Uterus (tissue), 2 donors: ENCODE results near the gene MATCAP1.

Experiments used
- POLR2A ChIP-seq, 2 donors: fragments of 450-650 bp; IDR thresholded peaks; one replicate each; pipeline ENCODE4 v1.6.1; 2016; ENCODE audit warnings: antibody characterized with exemption in 2 of 2, mild to moderate bottlenecking in 1 of 2, moderate library complexity in 1 of 2
- TF ChIP-seq, protein P1 (sequence below), 4 experiments: fragments of 200-600 bp in 2 of 4; fragments of 450-650 bp in 2 of 4; sonication (generic) in 2 of 4; IDR thresholded peaks; one replicate each; pipeline ENCODE4 v1.5.1; 2016 to 2019; ENCODE audit warnings: antibody characterized with exemption in 4 of 4, mild to moderate bottlenecking in 2 of 4, moderate library complexity in 1 of 4

DNA sequence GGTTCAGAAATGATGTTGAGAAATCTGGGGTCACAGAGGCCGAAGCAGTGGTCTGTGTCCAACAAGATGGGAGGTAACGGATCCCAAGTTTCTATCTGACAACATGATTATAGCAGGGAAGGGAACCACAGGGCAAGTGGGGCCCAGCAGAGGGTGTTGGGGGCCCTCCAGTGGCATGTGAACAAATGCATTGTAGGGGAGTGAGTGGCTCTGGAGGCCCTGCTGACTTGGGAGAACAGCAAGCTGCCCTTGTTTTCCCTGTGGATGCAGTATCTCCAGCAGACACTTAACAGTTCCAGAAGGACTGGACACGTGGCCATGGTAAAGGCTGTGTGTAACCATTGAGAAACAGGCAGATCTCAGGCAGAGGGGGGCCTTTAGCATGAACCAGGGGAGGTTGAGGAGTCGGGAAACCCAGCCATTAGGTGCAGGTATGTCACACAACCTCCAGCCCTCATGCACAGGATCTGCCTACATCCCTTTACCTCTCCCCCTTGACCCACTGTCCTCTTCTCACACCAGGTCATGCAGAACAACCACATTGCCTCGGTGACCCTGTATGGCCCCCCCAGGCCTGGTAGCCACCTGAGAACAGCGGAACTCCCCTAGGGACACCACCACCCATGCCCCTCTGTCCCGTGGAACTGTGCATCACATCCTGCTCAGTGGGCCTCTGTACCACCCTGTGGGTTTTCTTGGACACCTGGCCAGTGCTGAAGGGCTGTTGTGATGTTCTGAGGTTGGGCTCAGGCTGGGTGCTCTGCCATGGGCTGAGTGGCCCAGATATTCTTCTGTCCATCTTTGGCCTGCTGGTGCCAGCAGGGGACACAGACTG, 37.0 kb downstream of the MATCAP1 start:
- TF ChIP-seq, protein P1, sequence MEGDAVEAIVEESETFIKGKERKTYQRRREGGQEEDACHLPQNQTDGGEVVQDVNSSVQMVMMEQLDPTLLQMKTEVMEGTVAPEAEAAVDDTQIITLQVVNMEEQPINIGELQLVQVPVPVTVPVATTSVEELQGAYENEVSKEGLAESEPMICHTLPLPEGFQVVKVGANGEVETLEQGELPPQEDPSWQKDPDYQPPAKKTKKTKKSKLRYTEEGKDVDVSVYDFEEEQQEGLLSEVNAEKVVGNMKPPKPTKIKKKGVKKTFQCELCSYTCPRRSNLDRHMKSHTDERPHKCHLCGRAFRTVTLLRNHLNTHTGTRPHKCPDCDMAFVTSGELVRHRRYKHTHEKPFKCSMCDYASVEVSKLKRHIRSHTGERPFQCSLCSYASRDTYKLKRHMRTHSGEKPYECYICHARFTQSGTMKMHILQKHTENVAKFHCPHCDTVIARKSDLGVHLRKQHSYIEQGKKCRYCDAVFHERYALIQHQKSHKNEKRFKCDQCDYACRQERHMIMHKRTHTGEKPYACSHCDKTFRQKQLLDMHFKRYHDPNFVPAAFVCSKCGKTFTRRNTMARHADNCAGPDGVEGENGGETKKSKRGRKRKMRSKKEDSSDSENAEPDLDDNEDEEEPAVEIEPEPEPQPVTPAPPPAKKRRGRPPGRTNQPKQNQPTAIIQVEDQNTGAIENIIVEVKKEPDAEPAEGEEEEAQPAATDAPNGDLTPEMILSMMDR (IDR thresholded peaks at IDR 0.05), result no peak
- no peak for TF ChIP-seq POLR2A (IDR thresholded peaks at IDR 0.05)
